HK-2 (cell line): ENCODE data around the gene ANO10.
"Not testable (repeated sequence)": the region's sequence is repeated elsewhere in the genome, so short reads cannot be mapped to it uniquely, and the experiment has no call there.

ENCODE experiments used
- DNase-seq: peaks from one replicate; pipeline ENCODE4 v3.0.0-alpha.2; 2018; ENCODE audit not compliant: unreplicated experiment

Gene ANO10

DNA sequence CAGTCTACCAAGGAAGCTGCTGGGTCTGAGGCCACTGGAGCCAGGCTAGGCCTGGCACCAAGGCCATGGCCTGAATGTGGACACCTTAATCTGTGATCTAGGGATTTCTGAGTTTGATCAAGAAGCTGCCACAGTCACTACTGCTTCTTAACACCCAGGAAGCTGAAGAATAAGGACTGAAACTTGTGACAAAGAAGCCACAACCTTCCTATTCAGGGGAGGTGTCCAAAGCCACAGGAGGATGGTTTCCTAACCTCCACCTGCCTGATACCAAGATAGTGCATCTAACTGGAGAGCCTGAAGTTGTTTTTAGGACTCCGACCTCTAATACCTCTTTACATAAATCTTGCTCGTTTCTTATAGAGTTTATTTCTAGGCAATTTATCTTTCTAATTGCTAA, 5.5 kb upstream of the ANO10 start:
- DNase-seq = no peak

DNA sequence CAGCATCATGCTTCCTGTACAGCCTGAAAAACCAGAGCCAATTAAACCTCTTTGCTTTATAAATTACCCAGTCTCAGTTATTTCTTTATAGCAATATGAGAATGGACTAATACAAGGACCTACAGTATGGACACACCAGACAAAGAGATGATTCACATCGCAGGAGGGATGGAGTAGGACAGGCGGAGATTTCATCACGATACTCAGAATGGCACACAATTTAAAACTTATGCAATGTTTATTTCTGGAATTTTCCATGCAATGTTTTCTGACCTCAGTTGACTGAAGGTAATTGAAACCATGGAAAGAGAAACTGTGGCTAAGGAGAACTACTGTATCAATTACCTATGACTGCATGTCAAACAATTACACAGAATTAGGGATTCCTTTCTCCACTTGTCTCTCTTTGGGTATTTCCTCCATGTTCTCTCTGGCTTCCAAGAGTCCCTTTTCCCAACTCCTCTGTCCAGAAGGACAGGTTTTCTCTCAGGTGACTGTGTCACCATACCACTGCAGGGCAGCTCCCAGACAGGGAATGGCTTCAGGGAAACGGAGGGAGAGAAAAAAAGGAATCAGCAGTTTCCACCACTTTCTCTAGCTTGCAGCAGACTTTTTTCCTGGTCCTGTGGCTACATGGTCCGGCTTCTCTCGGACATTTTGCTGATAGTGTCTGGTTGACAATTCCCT, 3.0 kb upstream of the ANO10 start:
- DNase-seq = no peak

DNA sequence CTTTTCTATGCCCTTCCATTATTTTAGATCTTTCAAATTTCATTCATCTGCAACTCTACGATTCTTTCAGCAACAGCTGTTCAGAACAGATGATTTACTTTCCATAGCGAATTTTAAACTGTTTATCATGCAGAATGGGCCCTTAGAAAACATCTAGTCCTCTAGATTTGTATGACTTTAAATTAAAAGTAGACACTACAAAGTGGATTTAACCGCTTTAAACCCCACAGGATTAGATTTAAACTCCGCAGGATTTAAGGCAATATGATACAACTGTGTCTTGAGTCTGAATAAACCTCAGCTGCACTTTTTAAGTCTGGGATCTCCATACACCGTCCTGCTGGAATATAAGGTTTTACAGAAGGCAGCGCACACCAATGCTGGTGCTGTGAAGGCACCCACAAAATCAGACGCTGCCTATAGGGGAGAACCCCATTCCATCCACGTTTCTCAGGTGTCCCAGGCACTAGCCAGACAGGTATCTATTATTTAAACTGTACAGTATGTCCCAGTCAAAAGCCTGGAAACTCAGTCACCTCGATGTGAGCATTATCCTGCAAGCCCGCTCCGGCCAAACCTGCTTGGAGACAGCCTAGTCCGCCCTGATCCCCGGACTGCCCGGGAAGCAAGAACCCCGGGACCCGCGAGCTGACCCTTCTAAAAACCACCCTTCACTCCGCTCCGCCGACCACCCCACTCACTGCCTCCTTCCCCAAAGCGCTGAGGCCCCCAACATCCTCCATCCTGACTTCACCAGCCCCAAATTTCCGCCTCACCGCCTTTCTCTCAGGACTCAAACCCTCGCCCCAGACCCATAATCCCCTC, 768 bp downstream of the ANO10 start:
- DNase-seq = peak; percentile 24

- no peak for DNase-seq
Measured at GRCh38 chr3:43619588-43619987, 2.2 kb downstream of the ANO10 start.

- DNase-seq = no peak
Measured at GRCh38 chr3:43618142-43618541, 3.7 kb downstream of the ANO10 start.

- DNase-seq = no peak
Measured at GRCh38 chr3:43616034-43616433, 5.8 kb downstream of the ANO10 start.

DNA sequence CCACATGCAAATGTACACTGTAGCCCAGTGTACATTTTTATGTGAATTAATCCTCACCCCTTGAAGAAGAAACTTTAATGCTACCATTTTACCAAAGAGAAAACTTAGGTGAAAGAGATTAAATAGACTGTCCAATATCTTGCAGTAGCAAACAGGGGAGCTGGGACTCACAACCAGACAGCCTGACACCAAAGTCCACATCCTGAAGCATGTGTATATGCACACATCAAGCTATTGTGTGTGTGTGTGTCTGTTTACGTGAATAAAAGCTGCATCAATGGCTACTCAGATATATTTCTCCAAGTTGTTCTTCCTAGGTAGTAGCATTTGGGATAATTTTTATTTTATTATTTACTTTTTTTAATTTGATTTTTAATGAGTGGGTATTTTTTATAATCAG, 6.7 kb downstream of the ANO10 start:
- DNase-seq = no peak

DNA sequence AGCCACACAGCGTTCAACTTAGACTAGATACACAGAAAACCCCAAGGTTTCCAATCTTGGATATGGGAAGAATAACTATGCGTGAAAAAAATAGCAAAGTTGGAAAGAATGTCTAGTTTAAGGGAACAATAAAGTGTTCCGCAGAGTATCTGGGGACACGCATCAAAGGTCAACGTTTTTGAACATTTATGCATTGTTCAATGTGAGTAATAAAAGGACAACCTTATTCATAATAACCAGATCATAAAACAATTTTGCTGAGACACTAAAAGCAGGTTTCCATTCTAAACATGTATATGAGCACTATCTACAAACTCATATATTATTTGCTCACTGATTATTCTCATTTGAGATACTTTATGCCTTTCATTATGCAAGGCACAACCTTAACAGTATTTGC, 7.8 kb downstream of the ANO10 start:
- no peak for DNase-seq

DNA sequence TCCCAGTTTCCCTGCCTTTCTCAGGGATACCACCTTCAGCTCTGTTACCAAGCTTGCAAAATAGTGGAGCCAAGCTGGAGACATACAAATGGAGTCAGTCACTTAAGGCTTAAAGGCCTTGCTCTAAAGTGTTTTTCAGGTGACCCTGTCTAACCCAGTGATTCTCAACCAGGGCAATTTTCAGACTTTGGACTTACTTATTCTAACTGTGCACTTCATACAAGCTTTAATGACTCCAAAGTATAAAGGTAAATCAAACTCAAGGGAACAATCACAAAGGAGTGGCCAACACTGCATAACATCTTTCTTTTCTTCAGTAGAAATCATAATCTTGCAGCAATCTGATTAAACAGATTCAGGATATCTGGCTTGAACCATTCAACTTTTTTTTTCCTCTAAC, 9.4 kb downstream of the ANO10 start:
- no peak for DNase-seq

- no peak for DNase-seq
Measured at GRCh38 chr3:43609406-43609805, 12.4 kb downstream of the ANO10 start.

- no peak for DNase-seq
Measured at GRCh38 chr3:43608751-43609150, 13.1 kb downstream of the ANO10 start.

DNA sequence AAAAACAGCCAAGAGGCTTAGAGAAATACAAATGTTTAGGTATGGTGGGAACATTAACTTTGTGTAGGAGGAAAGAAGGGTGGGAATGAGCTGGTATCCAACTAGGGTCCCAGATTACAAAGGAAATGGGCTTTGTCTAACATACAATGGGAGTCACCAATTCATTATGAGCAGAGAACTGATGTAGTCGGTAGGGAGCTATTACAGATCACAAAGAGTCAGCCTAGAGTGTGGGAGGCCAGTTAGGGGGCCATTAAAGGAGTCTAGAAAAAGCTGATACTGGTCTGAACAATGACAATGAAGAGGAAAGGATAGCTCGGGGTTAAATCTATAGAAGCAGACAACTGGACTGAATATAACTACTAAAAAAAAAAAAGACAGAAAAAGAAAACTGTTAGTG, 15.5 kb downstream of the ANO10 start:
- no peak for DNase-seq

- not testable (repeated sequence) for DNase-seq
Measured at GRCh38 chr3:43599959-43600358, 21.9 kb downstream of the ANO10 start.

GRCh38 chr3:43597961-43598360, 23.9 kb downstream of the ANO10 start:
- DNase-seq = no peak

GRCh38 chr3:43596178-43596577, 25.6 kb downstream of the ANO10 start:
- DNase-seq = not testable (repeated sequence)

- not testable (repeated sequence) for DNase-seq
Measured at GRCh38 chr3:43595280-43595679, 26.5 kb downstream of the ANO10 start.

- not testable (repeated sequence) for DNase-seq
Measured at GRCh38 chr3:43593588-43593987, 28.2 kb downstream of the ANO10 start.

GRCh38 chr3:43591866-43592265, 29.9 kb downstream of the ANO10 start:
- not testable (repeated sequence) for DNase-seq

GRCh38 chr3:43587303-43587702, 34.5 kb downstream of the ANO10 start:
- no peak for DNase-seq

DNA sequence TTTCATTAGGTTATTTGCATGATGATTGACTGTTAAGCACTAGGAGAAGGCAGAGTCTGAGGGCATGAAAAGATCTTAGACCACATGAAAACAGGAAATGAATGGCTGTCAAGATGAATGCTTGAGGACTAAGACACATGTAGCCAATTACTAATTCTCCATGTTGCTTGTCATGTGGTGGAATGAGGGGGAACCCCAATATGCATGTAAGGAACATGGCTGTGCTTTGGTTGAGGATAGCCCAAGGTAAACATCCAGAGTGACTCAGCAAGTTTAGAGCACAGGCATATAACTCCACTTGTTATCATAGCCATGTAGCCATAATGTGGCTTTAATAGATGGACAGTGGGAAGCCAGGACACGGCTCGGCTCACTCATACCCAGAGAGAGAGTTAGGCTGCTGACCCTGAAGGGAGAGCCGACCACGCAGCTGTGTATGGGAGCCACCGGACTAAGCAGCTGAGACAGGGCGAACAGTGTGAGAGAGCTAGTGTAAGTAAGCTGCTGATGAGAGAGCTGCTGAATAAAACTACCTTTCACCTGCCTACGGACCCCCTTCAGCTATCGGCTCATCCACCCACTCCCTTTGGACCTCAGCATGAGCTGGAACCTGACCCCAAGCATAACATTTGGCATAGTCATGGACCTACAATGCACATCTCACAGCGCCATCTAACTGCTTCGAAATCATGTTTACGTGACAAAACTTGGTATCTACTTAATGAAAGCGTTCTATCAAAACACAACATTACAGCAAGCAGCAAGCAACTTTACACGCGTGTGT, 37.6 kb downstream of the ANO10 start:
- DNase-seq = no peak

DNA sequence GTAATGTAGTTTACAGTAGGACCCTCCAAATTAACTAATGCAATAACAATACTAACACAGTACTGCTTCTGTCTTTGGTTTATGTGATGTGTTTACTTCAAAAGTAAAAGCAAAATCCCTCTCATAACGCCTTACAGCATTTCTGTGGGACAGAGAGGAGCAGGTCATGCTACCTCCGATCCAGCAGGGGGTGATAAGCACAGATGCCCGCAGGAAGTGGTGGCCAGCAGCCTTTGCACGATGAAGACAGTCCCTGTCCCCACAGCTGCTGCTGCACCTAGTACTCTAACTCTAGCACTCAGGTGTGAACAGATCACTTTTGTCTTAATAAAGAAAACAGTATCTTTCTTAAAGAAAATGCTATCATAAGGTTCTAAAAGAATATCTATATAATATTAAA, 38.3 kb downstream of the ANO10 start:
- DNase-seq = no peak

- no peak for DNase-seq
Measured at GRCh38 chr3:43582866-43583265, 38.9 kb downstream of the ANO10 start.

- DNase-seq = no peak
Measured at GRCh38 chr3:43581343-43581742, 40.5 kb downstream of the ANO10 start.
